Measurements from ENCODE around the gene TMEM234. TPM values are rescaled to one million over a fixed set of nuclear protein-coding genes. Genes with fewer than 3 reads are reported as not detected.

The TMEM234 gene
- total and polyA plus RNA-seq, 2 of the 13 experiments (the other 11 are each of a cell fraction or from before 2014, with no cell fraction given), result 6.1 to 9.0 TPM

DNA sequence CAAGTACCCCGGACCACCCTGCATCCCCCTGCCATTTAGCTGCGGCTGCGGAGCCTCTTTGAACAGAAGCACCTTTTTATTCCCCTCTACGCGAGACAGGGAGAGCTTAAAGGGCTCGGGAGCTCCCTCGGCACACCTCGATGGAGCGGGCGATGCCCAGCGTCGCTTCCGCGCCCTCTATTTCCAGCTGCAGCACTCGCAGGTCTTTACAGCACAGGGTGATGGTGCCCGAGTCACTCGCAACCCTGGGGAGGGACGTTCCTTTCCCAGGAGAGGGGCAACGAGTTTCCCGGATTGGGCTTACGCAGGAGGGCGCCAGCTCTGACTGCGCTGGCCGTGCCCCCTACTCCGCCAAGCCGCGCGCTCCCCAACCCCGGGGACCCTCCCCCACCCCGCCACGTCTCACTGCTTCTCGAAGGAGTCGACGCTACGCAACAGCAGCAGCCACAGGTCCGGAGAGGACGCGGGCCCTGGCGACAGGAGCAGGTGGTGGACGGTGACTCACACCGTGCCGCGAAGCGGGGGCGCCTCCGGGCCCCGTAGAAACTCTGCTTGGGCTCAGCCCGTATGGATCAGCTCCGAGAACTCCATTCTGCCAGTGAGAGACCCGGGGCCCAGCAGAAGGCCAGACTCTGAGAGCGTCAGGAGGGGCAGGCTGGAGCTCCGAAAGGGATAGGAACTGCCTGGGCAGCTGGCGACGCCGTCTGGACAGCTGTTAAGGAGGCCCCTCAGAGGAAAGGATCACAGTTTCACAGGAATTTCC, 19.0 kb upstream of the TMEM234 start (continued):
- TF ChIP-seq ZNF30 (CRISPR knock-in tag; IDR thresholded peaks at IDR 0.05), result 0 out of 2 replicates have a peak, but pooled peaks have one; percentile 58
- peak; percentile 79 for TF ChIP-seq ZNF292 (CRISPR knock-in tag; IDR thresholded peaks at IDR 0.05; ENCODE audit: borderline replicate concordance, low read depth)
- TF ChIP-seq, protein P1, sequence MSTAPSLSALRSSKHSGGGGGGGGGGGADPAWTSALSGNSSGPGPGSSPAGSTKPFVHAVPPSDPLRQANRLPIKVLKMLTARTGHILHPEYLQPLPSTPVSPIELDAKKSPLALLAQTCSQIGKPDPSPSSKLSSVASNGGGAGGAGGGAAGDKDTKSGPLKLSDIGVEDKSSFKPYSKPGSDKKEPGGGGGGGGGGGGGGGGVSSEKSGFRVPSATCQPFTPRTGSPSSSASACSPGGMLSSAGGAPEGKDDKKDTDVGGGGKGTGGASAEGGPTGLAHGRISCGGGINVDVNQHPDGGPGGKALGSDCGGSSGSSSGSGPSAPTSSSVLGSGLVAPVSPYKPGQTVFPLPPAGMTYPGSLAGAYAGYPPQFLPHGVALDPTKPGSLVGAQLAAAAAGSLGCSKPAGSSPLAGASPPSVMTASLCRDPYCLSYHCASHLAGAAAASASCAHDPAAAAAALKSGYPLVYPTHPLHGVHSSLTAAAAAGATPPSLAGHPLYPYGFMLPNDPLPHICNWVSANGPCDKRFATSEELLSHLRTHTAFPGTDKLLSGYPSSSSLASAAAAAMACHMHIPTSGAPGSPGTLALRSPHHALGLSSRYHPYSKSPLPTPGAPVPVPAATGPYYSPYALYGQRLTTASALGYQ (CRISPR knock-in tag; IDR thresholded peaks at IDR 0.05), result no peak
- TF ChIP-seq ZNF225 (CRISPR knock-in tag; IDR thresholded peaks at IDR 0.05), result no peak
- no peak for TF ChIP-seq IKZF4 (CRISPR knock-in tag; IDR thresholded peaks at IDR 0.05; ENCODE audit: borderline replicate concordance, low read depth, not compliant biosample characterization)
- TF ChIP-seq, protein P2, sequence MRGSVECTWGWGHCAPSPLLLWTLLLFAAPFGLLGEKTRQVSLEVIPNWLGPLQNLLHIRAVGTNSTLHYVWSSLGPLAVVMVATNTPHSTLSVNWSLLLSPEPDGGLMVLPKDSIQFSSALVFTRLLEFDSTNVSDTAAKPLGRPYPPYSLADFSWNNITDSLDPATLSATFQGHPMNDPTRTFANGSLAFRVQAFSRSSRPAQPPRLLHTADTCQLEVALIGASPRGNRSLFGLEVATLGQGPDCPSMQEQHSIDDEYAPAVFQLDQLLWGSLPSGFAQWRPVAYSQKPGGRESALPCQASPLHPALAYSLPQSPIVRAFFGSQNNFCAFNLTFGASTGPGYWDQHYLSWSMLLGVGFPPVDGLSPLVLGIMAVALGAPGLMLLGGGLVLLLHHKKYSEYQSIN (CRISPR knock-in tag; IDR thresholded peaks at IDR 0.05; ENCODE audit: borderline replicate concordance), result no peak
- TF ChIP-seq ZBTB7B (CRISPR knock-in tag; IDR thresholded peaks at IDR 0.05), result peak; percentile 65
- 0 out of 2 replicates have a peak, but pooled peaks have one; percentile 44 for TF ChIP-seq HOXA5 (CRISPR knock-in tag; IDR thresholded peaks at IDR 0.05)
- TF ChIP-seq HES4 (CRISPR knock-in tag; IDR thresholded peaks at IDR 0.05; ENCODE audit: borderline replicate concordance), result no peak
- TF ChIP-seq, protein P3, sequence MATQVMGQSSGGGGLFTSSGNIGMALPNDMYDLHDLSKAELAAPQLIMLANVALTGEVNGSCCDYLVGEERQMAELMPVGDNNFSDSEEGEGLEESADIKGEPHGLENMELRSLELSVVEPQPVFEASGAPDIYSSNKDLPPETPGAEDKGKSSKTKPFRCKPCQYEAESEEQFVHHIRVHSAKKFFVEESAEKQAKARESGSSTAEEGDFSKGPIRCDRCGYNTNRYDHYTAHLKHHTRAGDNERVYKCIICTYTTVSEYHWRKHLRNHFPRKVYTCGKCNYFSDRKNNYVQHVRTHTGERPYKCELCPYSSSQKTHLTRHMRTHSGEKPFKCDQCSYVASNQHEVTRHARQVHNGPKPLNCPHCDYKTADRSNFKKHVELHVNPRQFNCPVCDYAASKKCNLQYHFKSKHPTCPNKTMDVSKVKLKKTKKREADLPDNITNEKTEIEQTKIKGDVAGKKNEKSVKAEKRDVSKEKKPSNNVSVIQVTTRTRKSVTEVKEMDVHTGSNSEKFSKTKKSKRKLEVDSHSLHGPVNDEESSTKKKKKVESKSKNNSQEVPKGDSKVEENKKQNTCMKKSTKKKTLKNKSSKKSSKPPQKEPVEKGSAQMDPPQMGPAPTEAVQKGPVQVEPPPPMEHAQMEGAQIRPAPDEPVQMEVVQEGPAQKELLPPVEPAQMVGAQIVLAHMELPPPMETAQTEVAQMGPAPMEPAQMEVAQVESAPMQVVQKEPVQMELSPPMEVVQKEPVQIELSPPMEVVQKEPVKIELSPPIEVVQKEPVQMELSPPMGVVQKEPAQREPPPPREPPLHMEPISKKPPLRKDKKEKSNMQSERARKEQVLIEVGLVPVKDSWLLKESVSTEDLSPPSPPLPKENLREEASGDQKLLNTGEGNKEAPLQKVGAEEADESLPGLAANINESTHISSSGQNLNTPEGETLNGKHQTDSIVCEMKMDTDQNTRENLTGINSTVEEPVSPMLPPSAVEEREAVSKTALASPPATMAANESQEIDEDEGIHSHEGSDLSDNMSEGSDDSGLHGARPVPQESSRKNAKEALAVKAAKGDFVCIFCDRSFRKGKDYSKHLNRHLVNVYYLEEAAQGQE (IDR thresholded peaks at IDR 0.05; ENCODE audit: borderline replicate concordance in 1 of 2, low read depth in 1 of 2, low read length in 2 of 2), result no peak
- TF ChIP-seq, protein P4, sequence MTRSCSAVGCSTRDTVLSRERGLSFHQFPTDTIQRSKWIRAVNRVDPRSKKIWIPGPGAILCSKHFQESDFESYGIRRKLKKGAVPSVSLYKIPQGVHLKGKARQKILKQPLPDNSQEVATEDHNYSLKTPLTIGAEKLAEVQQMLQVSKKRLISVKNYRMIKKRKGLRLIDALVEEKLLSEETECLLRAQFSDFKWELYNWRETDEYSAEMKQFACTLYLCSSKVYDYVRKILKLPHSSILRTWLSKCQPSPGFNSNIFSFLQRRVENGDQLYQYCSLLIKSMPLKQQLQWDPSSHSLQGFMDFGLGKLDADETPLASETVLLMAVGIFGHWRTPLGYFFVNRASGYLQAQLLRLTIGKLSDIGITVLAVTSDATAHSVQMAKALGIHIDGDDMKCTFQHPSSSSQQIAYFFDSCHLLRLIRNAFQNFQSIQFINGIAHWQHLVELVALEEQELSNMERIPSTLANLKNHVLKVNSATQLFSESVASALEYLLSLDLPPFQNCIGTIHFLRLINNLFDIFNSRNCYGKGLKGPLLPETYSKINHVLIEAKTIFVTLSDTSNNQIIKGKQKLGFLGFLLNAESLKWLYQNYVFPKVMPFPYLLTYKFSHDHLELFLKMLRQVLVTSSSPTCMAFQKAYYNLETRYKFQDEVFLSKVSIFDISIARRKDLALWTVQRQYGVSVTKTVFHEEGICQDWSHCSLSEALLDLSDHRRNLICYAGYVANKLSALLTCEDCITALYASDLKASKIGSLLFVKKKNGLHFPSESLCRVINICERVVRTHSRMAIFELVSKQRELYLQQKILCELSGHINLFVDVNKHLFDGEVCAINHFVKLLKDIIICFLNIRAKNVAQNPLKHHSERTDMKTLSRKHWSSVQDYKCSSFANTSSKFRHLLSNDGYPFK (CRISPR knock-in tag; IDR thresholded peaks at IDR 0.05; ENCODE audit: borderline replicate concordance), result no peak
- TF ChIP-seq MAF1 (CRISPR knock-in tag; IDR thresholded peaks at IDR 0.05; ENCODE audit: borderline replicate concordance), result no peak
- TF ChIP-seq, protein P5, sequence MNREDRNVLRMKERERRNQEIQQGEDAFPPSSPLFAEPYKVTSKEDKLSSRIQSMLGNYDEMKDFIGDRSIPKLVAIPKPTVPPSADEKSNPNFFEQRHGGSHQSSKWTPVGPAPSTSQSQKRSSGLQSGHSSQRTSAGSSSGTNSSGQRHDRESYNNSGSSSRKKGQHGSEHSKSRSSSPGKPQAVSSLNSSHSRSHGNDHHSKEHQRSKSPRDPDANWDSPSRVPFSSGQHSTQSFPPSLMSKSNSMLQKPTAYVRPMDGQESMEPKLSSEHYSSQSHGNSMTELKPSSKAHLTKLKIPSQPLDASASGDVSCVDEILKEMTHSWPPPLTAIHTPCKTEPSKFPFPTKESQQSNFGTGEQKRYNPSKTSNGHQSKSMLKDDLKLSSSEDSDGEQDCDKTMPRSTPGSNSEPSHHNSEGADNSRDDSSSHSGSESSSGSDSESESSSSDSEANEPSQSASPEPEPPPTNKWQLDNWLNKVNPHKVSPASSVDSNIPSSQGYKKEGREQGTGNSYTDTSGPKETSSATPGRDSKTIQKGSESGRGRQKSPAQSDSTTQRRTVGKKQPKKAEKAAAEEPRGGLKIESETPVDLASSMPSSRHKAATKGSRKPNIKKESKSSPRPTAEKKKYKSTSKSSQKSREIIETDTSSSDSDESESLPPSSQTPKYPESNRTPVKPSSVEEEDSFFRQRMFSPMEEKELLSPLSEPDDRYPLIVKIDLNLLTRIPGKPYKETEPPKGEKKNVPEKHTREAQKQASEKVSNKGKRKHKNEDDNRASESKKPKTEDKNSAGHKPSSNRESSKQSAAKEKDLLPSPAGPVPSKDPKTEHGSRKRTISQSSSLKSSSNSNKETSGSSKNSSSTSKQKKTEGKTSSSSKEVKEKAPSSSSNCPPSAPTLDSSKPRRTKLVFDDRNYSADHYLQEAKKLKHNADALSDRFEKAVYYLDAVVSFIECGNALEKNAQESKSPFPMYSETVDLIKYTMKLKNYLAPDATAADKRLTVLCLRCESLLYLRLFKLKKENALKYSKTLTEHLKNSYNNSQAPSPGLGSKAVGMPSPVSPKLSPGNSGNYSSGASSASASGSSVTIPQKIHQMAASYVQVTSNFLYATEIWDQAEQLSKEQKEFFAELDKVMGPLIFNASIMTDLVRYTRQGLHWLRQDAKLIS (CRISPR knock-in tag; IDR thresholded peaks at IDR 0.05), result no peak
- TF ChIP-seq TP53 (CRISPR knock-in tag; conservative IDR thresholded peaks at IDR 0.05), result no peak
